ENCODE data around the gene PARS2. TPM values are rescaled to one million over a fixed set of nuclear protein-coding genes. Genes with fewer than 3 reads are reported as not detected.

PARS2 gene
- total RNA-seq, 1 donor from 2014 or later: 5.1 TPM

DNA sequence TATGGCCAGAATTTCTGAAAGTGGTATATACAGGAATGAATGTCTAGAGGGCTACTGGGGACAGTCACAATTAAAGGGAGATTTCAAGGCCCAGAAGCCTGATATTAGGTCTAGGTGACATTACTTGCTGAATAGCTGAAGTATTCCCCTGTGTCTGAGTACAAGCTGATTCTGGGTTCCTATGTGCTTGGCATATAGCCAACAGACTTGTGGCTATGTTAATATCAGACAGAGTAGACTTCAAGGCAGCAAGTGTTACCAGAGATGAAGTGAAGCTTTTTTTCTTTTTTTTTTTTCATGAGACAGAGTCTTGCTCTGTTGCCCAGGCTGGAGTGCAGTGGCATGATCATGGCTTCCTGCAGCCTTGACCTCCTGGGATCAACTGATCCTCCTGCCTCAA, 40.3 kb downstream of the PARS2 start:
- H3K36me3 ChIP-seq: peaks cover 98% of the 10 kb centered on the region
- intact Hi-C loops (cut with micrococcal nuclease): no loop called here

DNA sequence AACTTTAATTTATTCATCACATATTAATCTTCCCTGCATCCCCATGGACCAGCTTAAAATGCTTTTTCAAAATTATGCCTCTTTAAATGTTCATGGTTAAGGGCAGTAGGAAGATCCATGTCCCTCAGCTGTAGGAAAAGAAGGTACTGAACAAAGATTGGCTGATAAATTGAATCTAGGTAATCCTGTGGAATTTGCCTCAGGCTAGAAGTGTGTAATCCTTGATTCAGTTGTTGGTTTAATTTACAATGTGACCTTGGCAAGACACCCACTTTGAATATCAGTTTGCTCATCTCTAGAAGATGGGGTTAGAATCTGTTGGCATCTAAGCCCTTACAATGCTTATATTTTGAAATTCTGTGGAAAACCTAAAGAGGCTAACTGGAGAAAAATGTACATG, 42.6 kb downstream of the PARS2 start:
- intact Hi-C loops (cut with micrococcal nuclease): no loop called here

More for the DNA sequence above, 40.3 kb downstream of the PARS2 start:
- no peak overlapping the region for H3K4me3 ChIP-seq
- no peak for DNase-seq
- no peaks in the 10 kb centered on the region for H3K9me3 ChIP-seq (replicated peaks)
- no peaks in the 10 kb centered on the region for H3K4me1 ChIP-seq
- H3K27ac ChIP-seq (replicated peaks): no peak overlapping the region
- TF ChIP-seq, protein P1, sequence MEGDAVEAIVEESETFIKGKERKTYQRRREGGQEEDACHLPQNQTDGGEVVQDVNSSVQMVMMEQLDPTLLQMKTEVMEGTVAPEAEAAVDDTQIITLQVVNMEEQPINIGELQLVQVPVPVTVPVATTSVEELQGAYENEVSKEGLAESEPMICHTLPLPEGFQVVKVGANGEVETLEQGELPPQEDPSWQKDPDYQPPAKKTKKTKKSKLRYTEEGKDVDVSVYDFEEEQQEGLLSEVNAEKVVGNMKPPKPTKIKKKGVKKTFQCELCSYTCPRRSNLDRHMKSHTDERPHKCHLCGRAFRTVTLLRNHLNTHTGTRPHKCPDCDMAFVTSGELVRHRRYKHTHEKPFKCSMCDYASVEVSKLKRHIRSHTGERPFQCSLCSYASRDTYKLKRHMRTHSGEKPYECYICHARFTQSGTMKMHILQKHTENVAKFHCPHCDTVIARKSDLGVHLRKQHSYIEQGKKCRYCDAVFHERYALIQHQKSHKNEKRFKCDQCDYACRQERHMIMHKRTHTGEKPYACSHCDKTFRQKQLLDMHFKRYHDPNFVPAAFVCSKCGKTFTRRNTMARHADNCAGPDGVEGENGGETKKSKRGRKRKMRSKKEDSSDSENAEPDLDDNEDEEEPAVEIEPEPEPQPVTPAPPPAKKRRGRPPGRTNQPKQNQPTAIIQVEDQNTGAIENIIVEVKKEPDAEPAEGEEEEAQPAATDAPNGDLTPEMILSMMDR (IDR thresholded peaks at IDR 0.05; ENCODE audit: borderline replicate concordance): no peak
- H3K27me3 ChIP-seq (ENCODE audit: low read depth): no peaks in the 10 kb centered on the region

DNA sequence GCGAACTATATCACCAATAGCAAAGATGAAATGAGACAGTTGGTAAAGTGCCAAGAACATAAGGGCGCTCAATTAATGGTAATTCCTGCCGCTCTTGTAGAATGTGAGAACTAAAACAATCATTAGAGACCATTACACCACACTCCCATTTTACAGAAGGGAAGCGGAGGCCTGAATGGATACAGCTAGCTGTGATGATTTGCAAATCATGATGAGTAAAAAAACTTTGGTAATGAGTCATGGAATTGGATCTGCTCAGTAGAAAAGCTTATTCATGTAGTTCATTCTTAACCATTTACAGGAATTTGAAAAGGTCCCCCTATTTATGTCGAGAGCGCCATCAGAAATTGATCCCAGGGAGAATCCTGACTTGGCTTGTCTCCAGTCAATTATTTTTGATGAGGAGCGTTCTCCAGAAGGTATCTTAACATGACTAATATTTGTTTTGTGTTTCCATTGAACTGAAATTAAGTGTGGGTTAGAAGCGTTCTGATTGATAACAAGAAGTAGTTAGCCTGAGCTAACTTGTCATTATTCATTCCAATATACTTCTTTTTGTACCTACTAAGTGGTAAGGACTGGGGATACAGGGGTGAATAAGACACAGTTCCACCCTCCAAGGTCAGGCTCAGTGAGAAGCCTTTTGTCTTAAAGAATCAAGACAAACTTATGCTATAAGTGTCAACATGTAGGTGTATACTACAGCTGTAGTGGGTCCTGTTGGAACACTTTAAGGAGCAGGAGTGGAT, 47.9 kb downstream of the PARS2 start:
- H3K36me3 ChIP-seq: peaks cover 42% of the 10 kb centered on the region
- H3K27me3 ChIP-seq (ENCODE audit: low read depth): no peaks in the 10 kb centered on the region
- intact Hi-C loops (cut with micrococcal nuclease): no loop called here
- no peak for DNase-seq
- H3K27ac ChIP-seq (replicated peaks): peak overlapping the region; percentile 76
- TF ChIP-seq, protein P1 (IDR thresholded peaks at IDR 0.05; ENCODE audit: borderline replicate concordance): no peak
- no peaks in the 10 kb centered on the region for H3K9me3 ChIP-seq (replicated peaks)
- H3K4me3 ChIP-seq: peak overlapping the region; percentile 87
- H3K4me1 ChIP-seq: peaks cover 25% of the 10 kb centered on the region

More for the DNA sequence above, 42.6 kb downstream of the PARS2 start:
- TF ChIP-seq, protein P1 (IDR thresholded peaks at IDR 0.05; ENCODE audit: borderline replicate concordance): no peak
- H3K36me3 ChIP-seq: peaks cover 95% of the 10 kb centered on the region
- H3K27ac ChIP-seq (replicated peaks): no peak overlapping the region
- no peak for DNase-seq
- H3K27me3 ChIP-seq (ENCODE audit: low read depth): no peaks in the 10 kb centered on the region
- no peak overlapping the region for H3K4me3 ChIP-seq
- H3K9me3 ChIP-seq (replicated peaks): no peaks in the 10 kb centered on the region
- peaks cover 7% of the 10 kb centered on the region for H3K4me1 ChIP-seq

DNA sequence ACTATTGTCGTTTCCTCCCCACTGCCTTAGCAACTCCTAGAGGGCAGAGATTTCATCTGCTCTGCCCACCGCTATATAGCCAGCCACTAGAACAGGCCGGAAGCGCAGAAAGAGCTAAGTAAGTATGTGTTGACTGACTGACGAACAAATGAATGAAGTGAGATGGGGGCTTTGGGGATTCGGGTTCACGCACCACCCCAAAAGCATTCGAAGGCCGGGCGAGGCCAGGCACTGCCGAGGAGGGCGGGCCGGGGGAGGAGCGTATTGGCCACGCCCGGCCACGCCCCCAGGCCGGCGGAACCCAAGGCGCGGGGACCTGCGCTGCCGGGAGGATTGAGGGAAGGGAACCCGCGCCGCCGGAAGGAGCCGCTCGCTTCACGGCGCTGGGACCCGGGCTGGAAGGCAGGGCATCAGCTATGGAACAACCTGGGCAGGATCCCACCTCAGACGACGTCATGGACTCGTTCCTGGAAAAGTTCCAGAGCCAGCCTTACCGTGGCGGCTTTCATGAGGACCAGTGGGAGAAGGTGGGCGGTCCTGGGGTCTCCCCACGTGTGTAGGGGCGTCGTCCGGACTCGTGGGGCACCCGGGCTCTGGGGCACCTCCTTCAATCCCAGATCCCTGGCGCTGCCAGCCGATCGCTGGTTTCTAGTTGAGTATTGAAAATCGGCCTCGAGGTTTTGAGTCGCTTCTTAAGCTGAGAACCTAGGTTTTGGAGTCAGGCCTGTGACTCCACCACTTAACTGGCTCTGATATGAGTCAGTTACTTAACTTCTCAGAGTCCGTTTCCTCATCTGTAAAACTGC, 48.6 kb downstream of the PARS2 start, which contains the start of gene TTC4:
Gene TTC4, plus strand, starts transcription at position 369 of the 806 bp plus-strand sequence. Its CDS starts 48 bp downstream, at position 417.
- intact Hi-C loops (cut with micrococcal nuclease): no loop called here
- no peaks in the 10 kb centered on the region for H3K27me3 ChIP-seq (ENCODE audit: low read depth)
- peaks cover 25% of the 10 kb centered on the region for H3K4me1 ChIP-seq
- H3K9me3 ChIP-seq (replicated peaks): no peaks in the 10 kb centered on the region
- TF ChIP-seq, protein P1 (IDR thresholded peaks at IDR 0.05; ENCODE audit: borderline replicate concordance): no peak
- H3K36me3 ChIP-seq: peaks cover 34% of the 10 kb centered on the region
- H3K27ac ChIP-seq (replicated peaks): peak within 1 kb of the TSS; percentile 76
- peak; percentile 86 for DNase-seq
- H3K4me3 ChIP-seq: peak within 1 kb of the TSS; percentile 87

DNA sequence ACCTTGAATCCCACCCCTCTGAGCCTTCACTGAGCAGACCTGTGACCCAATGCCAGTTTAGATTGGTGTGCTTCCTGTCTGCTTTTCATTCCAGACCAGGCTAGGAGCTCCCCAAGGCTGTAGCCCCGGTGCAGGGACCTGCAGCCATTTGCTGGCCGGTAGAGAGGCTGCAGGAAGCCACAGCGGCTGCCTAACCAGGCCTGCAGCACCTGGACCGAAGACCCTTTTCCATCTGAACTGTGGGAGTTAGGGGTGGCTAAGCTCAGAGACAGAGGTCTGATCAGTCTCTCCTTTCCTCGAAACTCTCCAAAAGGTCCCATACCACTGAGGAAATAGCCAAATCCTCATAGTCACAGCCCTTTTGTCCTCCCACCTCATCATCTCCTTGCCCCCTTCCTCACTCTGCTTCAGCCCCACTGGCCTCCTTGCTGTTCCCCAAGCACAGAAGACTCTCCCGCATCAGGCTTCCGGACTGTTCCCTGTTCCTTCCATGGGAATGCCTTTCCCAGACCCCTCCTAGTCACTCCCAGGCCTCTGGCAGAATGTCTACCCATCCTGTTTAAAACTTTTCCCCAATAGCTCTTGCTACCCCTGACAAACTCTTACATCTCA, 49.3 kb downstream of the PARS2 start:
- Histone ChIP-seq H3K36me3 (peaks cover 27% of the 10 kb centered on the region), H3K4me3 (peak overlapping the region; percentile 87), H3K27me3 (ENCODE audit: low read depth) (no peaks in the 10 kb centered on the region), H3K4me1 (peaks cover 25% of the 10 kb centered on the region), H3K27ac (replicated peaks) (peak overlapping the region; percentile 76), H3K9me3 (replicated peaks) (no peaks in the 10 kb centered on the region)
- TF ChIP-seq, protein P1 (IDR thresholded peaks at IDR 0.05; ENCODE audit: borderline replicate concordance): no peak
- intact Hi-C loops (cut with micrococcal nuclease): no loop called here
- no peak for DNase-seq
